Activated B cell treated with CpG ODN at 0.5 μM for 24 hours (primary cell): ENCODE measurements around the gene ATP6V1G3. TPM values are rescaled to one million over a fixed set of nuclear protein-coding genes. Genes with fewer than 3 reads are reported as not detected.
A peak's percentile ranks its signal among the peaks of the same experiment; 100 is the strongest.

Experiments used
- ATAC-seq: fragments of 200-7000 bp; cut with Tn5 transposase; one replicate; pipeline ENCODE4 v1.10.0; 2021; ENCODE audit warnings: low read depth, mild to moderate bottlenecking, moderate library complexity
- CTCF ChIA-PET: fragments of 350-600 bp; sonication (Branson Sonifier 250); formaldehyde crosslinking; loops from one replicate; lab custom pipeline; 2021; ENCODE audit warnings: antibody characterized with exemption; lab: Charles Lee
- POLR2A ChIA-PET: fragments of 350-600 bp; sonication (Branson Sonifier 250); formaldehyde crosslinking; loops from one replicate; lab custom pipeline; 2021; ENCODE audit warnings: antibody characterized with exemption; lab: Charles Lee
- DNase-seq: peaks from one replicate; pipeline ENCODE4 v3.0.0; 2022
- H3K27ac Mint-ChIP-seq: one replicate; pipeline ENCODE4 v1.8.0; 2020; ENCODE audit warnings: mixed read lengths
- H3K27me3 Mint-ChIP-seq: one replicate; pipeline ENCODE4 v1.8.0; 2021; ENCODE audit warnings: mixed read lengths
- H3K36me3 Mint-ChIP-seq: one replicate; pipeline ENCODE4 v1.8.0; 2021; ENCODE audit warnings: low read depth, mixed read lengths
- H3K4me1 Mint-ChIP-seq: one replicate; pipeline ENCODE4 v1.8.0; 2021; ENCODE audit warnings: mixed read lengths
- H3K4me3 Mint-ChIP-seq: one replicate; pipeline ENCODE4 v1.8.0; 2020; ENCODE audit warnings: mild to moderate bottlenecking, mixed read lengths
- H3K9me3 Mint-ChIP-seq: one replicate; pipeline ENCODE4 v1.8.0; 2020; ENCODE audit warnings: mixed read lengths
- intact Hi-C: fragments of 100-400 bp; cut with micrococcal nuclease; formaldehyde crosslinking; loops from one replicate; pipeline ENCODE4 v1.15.1; 2024
- total RNA-seq: library from RNA; stranded (reverse); gene quantifications from 2 replicates; pipeline ENCODE4 v1.2.3, GENCODE V29; 2022
- TF ChIP-seq, protein P1 (sequence below): fragments of 200-600 bp; IDR thresholded peaks from one replicate; pipeline ENCODE4 v1.8.0; 2022; ENCODE audit warnings: antibody characterized with exemption, mild to moderate bottlenecking

The ATP6V1G3 gene
- total RNA-seq, 1 donor from 2014 or later, result not detected

DNA sequence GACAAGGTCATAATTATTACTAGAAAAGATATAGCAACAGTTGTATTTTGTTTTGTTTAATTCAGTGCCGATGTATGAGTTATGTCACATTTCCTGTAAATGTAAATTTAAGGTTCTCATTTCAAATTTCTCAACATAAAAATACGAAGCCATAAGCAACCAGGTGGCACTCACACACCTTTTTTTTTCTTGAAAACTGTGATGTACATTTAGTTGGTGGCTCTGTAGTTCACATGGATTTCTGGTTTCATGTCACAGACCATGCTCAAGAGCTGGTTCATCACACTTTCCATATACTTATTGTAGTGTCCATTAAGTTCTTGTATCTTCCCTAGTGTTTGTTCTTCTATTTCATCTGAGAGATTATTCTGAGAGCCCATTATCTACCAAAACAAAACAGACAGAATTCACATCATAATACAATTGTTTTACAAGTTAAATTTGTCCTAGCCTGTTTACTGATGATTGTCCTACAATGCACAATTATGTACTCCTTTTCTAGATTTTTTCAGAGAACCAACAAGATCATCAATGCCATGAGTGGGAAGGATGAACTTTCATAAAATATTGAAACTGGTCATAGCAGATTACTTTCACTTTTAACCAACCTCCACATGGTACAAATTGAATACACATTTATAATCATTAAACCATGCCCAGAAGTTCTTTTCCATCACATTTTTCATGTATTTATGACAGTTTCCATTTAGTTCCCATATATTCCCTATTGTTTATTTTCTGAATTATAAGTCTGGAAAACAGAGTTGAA lies 17.1 kb downstream of the ATP6V1G3 start:
- Mint-ChIP-seq H3K9me3 (no peaks in the 10 kb centered on the region), H3K4me3 (peak overlapping the region; percentile 79), H3K36me3 (no peaks in the 10 kb centered on the region), H3K27me3 (no peaks in the 10 kb centered on the region), H3K27ac (peak overlapping the region; percentile 90), H3K4me1 (peaks cover 58% of the 10 kb centered on the region)
- TF ChIP-seq, protein P1, sequence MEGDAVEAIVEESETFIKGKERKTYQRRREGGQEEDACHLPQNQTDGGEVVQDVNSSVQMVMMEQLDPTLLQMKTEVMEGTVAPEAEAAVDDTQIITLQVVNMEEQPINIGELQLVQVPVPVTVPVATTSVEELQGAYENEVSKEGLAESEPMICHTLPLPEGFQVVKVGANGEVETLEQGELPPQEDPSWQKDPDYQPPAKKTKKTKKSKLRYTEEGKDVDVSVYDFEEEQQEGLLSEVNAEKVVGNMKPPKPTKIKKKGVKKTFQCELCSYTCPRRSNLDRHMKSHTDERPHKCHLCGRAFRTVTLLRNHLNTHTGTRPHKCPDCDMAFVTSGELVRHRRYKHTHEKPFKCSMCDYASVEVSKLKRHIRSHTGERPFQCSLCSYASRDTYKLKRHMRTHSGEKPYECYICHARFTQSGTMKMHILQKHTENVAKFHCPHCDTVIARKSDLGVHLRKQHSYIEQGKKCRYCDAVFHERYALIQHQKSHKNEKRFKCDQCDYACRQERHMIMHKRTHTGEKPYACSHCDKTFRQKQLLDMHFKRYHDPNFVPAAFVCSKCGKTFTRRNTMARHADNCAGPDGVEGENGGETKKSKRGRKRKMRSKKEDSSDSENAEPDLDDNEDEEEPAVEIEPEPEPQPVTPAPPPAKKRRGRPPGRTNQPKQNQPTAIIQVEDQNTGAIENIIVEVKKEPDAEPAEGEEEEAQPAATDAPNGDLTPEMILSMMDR, result no peak
- ATAC-seq (peak; percentile 49), DNase-seq (no peak)
- intact Hi-C loops, result loop anchor here (1.0 to 2.0 kb wide), 7 partner anchors 15 to 163 kb away; partner anchors contain the start of gene PTPRC
- ChIA-PET POLR2A (interaction anchor here (0.6 to 2.0 kb wide), 7 partner anchors 13 to 178 kb away, joined by 4 to 18 read pairs (median 5); partner anchors contain the start of gene PTPRC), CTCF (interaction anchor here (0.8 to 1.7 kb wide), 5 partner anchors 98 to 868 kb away, joined by 3 to 9 read pairs (median 5); no protein-coding TSS in a partner anchor)

DNA sequence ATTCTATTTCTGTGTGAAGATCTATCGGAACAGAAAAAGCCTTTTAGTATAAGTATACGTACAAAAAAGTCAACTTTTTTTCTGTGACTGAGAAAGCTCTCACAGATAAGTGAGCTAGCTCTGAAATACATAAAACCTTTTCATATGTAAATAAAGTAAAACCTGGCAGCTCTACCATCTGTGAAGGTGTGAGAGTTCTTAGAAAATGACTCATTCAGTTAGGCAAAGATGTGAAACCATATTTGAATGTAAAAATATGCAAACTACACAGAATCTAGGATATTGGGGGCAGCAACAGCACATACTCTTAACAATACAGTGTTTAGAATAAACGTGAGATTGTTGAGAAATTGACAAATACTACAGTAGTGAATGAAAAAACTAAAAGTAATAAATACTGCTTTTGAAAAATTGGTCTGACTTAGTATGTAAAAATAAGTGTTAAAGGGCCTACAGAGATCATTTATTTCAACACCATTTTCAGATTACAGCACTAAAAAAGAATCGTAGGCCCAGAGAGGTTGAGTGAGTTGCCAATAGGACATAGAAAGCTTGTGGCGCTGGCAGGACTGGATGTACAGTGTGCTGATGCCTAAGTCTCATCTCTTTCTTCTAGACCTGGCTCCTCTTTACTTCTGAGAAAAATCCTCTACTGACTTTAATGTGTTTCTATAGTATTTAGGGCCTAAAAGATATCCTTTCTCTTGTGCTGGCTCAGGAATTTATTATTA lies 19.8 kb downstream of the ATP6V1G3 start:
- TF ChIP-seq, protein P1, result no peak
- H3K27me3 Mint-ChIP-seq, result no peaks in the 10 kb centered on the region
- DNase-seq (no peak), ATAC-seq (peak; percentile 70)
- no peaks in the 10 kb centered on the region for H3K36me3 Mint-ChIP-seq
- H3K4me1 Mint-ChIP-seq, result peaks cover 63% of the 10 kb centered on the region
- H3K4me3 Mint-ChIP-seq, result peak overlapping the region; percentile 69
- H3K27ac Mint-ChIP-seq, result peak overlapping the region; percentile 81
- ChIA-PET CTCF (interaction anchor here (0.8 to 2.4 kb wide), 5 partner anchors 52 to 345 kb away, joined by 3 to 11 read pairs (median 5); no protein-coding TSS in a partner anchor), POLR2A (interaction anchor here (0.5 to 2.9 kb wide), 14 partner anchors 29 to 165 kb away, joined by 3 to 27 read pairs (median 5); partner anchors contain the start of gene PTPRC)
- no peaks in the 10 kb centered on the region for H3K9me3 Mint-ChIP-seq
- intact Hi-C loops, result loop anchor here (1.0 to 2.0 kb wide), 3 partner anchors 23 to 362 kb away; no protein-coding TSS in a partner anchor

- Mint-ChIP-seq H3K4me1 (peaks cover 64% of the 10 kb centered on the region), H3K9me3 (no peaks in the 10 kb centered on the region), H3K27ac (peak overlapping the region; percentile 81), H3K27me3 (no peaks in the 10 kb centered on the region), H3K4me3 (peak overlapping the region; percentile 69), H3K36me3 (no peaks in the 10 kb centered on the region)
- TF ChIP-seq, protein P1, result no peak
- DNase-seq (no peak), ATAC-seq (peak; percentile 3)
- intact Hi-C loops, result loop anchor here (1.0 to 2.0 kb wide), 2 partner anchors 30 to 361 kb away; no protein-coding TSS in a partner anchor
- ChIA-PET POLR2A (interaction anchor here (1.0 to 2.9 kb wide), 13 partner anchors 30 to 166 kb away, joined by 3 to 27 read pairs (median 5); partner anchors contain the start of gene PTPRC), CTCF (interaction anchor here (0.6 to 2.4 kb wide), 4 partner anchors 51 to 166 kb away, joined by 3 to 11 read pairs (median 6); no protein-coding TSS in a partner anchor)
Observed at GRCh38 chr1:198519639-198520501, 20.6 kb downstream of the ATP6V1G3 start.

DNA sequence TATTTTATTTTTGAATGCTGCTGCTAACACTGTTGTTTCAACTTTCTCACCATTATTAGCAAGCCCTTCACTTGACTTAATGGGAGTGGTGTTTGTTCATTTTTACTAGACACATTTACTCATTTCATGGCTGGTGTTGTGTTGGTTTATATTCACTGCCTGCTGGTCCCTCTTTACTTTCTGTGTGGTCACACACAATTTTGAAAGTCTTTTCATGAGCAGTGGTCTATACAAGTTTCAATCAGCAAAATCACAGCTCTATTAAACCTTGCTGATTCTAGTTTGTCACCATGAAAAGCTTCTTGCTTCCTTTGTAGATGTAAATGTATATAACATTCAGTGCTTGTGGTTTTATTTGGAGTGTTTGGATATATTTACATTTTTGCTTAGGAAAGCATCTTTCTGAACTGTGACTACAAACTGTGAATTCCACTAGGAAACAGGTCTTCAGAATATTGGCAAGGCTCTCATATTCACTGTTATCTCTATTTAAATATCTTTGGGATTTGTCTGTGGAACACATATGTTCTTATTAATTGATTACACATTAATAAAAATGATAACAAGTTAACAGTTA lies 22.8 kb downstream of the ATP6V1G3 start:
- TF ChIP-seq, protein P1, result no peak
- POLR2A ChIA-PET, result no interaction called here
- CTCF ChIA-PET, result no interaction called here
- Mint-ChIP-seq H3K27me3 (no peaks in the 10 kb centered on the region), H3K4me3 (no peak overlapping the region), H3K9me3 (no peaks in the 10 kb centered on the region), H3K36me3 (no peaks in the 10 kb centered on the region), H3K27ac (no peak overlapping the region), H3K4me1 (peaks cover 47% of the 10 kb centered on the region)
- intact Hi-C loops, result no loop called here
- ATAC-seq (no peak), DNase-seq (no peak)
